Astrocyte (in vitro differentiated cells and primary cell): Measurements from ENCODE around the gene COMMD1.

Experiments used
- EZH2 ChIP-seq: IDR thresholded peaks from 2 replicates; pipeline ENCODE4 v1.6.1; 2012; ENCODE audit warnings: mild to moderate bottlenecking, low read length, inconsistent platforms; ENCODE audit not compliant: insufficient read depth
- TF ChIP-seq, protein P1 (sequence below): IDR thresholded peaks from 2 replicates; pipeline ENCODE4 v1.5.1; 2011; ENCODE audit warnings: low read depth, mild to moderate bottlenecking, inconsistent platforms, low read length, moderate library complexity; ENCODE audit not compliant: insufficient read depth

DNA sequence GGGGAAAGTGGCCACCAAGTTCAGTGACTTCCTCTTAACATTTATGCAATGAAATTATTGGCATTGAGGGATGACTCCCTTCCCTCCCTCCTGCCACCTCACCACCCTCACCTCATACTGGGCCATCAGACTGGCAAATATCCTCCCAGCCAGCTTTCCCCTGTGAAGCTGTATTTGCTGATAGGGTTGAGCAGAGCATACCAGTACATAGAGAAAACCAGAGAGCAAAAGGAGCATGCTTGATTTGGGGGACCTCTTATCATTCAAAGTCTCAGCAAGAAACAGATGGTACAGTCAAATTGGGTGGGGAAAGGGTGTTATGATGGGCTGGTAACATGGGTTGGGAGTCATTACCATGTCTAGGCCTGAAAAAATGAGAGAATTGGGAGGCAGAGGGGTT lies 271.3 kb downstream of the COMMD1 start:
- TF ChIP-seq, protein P1, sequence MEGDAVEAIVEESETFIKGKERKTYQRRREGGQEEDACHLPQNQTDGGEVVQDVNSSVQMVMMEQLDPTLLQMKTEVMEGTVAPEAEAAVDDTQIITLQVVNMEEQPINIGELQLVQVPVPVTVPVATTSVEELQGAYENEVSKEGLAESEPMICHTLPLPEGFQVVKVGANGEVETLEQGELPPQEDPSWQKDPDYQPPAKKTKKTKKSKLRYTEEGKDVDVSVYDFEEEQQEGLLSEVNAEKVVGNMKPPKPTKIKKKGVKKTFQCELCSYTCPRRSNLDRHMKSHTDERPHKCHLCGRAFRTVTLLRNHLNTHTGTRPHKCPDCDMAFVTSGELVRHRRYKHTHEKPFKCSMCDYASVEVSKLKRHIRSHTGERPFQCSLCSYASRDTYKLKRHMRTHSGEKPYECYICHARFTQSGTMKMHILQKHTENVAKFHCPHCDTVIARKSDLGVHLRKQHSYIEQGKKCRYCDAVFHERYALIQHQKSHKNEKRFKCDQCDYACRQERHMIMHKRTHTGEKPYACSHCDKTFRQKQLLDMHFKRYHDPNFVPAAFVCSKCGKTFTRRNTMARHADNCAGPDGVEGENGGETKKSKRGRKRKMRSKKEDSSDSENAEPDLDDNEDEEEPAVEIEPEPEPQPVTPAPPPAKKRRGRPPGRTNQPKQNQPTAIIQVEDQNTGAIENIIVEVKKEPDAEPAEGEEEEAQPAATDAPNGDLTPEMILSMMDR, result no peak
- TF ChIP-seq EZH2, result no peak
